ENCODE results near the gene PSMB10. TPM values are rescaled to one million over a fixed set of nuclear protein-coding genes. Genes with fewer than 3 reads are reported as not detected.

The PSMB10 gene
- total RNA-seq, 1 donor from 2014 or later = 55.8 TPM

GRCh38 chr16:67936880-67937605, 393 bp upstream of the PSMB10 start:
- intact Hi-C loops (cut with micrococcal nuclease) = no loop called here
- H3K4me1 ChIP-seq = peaks cover 64% of the 10 kb centered on the region
- peak overlapping the region; percentile 91 for H3K4me3 ChIP-seq
- peaks cover 33% of the 10 kb centered on the region for H3K36me3 ChIP-seq
- no peak for TF ChIP-seq CTCF (IDR thresholded peaks at IDR 0.05; ENCODE audit: borderline replicate concordance)
- peak overlapping the region; percentile 94 for H3K27ac ChIP-seq (replicated peaks)
- H3K9me3 ChIP-seq (replicated peaks) = no peaks in the 10 kb centered on the region
- no peaks in the 10 kb centered on the region for H3K27me3 ChIP-seq (ENCODE audit: low read depth)
- DNase-seq = no peak

DNA sequence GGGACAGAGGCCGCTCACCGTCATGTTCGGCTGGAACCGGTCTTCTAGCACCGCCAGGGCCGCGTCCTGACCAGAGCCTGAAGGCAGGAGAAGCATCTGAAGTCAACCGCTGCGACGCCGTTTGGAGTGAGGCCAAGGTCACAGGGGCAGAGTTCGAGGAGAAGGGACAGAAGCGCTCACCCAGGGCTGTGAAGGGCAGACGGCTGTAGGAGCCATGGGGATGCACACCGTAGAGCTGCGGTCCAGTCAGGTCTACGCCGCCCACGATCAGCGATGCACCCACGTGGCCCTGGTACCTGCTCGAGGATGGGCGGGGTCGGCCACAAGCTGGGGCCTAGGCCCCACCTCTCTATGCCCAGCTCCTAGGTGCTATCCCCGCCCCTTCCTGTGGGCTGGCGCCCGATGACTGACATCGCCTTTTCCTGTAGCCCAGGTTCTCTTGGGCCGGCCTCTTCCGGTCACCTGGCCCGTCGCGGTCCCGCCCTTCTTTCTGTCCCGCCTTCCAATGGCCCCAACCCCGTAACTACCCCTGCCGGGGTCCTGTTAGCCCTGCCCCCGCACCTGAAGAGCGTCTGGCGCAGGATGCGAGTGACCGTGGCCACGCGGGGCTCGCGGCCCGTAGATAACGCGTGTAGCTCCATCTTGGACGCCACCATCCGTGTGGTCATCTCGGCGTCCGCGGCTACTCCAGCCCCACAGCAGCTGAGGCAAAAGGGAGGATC, 1.1 kb downstream of the PSMB10 start:
- no peaks in the 10 kb centered on the region for H3K27me3 ChIP-seq (ENCODE audit: low read depth)
- peak; percentile 94 for DNase-seq
- H3K9me3 ChIP-seq (replicated peaks) = no peaks in the 10 kb centered on the region
- peaks cover 53% of the 10 kb centered on the region for H3K4me1 ChIP-seq
- H3K36me3 ChIP-seq = peaks cover 20% of the 10 kb centered on the region
- H3K27ac ChIP-seq (replicated peaks) = peak overlapping the region; percentile 94
- intact Hi-C loops (cut with micrococcal nuclease) = no loop called here
- TF ChIP-seq CTCF (IDR thresholded peaks at IDR 0.05; ENCODE audit: borderline replicate concordance) = no peak
- H3K4me3 ChIP-seq = peak overlapping the region; percentile 91

DNA sequence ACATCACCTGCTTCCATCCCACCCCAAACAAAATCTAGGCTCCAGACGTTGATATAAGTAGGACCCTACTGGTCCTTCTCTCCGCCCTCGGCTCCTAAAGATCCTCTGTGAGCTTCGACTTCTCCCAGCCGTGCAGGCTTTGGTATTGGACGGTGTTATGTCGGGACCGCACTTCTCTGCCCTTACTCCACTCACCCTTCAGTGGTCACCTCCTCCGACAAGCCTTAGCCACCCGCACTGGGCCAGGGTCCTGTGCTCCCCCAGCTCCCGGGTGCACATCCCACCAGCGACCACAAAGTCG, 1.6 kb downstream of the PSMB10 start:
- intact Hi-C loops (cut with micrococcal nuclease) = no loop called here
- peaks cover 21% of the 10 kb centered on the region for H3K36me3 ChIP-seq

GRCh38 chr16:67934306-67935100, 2.1 kb downstream of the PSMB10 start:
- peak overlapping the region; percentile 91 for H3K4me3 ChIP-seq
- H3K9me3 ChIP-seq (replicated peaks) = no peaks in the 10 kb centered on the region
- intact Hi-C loops (cut with micrococcal nuclease) = no loop called here
- no peak for DNase-seq
- H3K36me3 ChIP-seq = peaks cover 20% of the 10 kb centered on the region
- H3K27me3 ChIP-seq (ENCODE audit: low read depth) = no peaks in the 10 kb centered on the region
- H3K4me1 ChIP-seq = peaks cover 44% of the 10 kb centered on the region
- no peak for TF ChIP-seq CTCF (IDR thresholded peaks at IDR 0.05; ENCODE audit: borderline replicate concordance)
- H3K27ac ChIP-seq (replicated peaks) = peak overlapping the region; percentile 94

More for the DNA sequence above, 1.6 kb downstream of the PSMB10 start:
- Histone ChIP-seq H3K27me3 (ENCODE audit: low read depth) (no peaks in the 10 kb centered on the region), H3K4me3 (peak overlapping the region; percentile 91), H3K9me3 (replicated peaks) (no peaks in the 10 kb centered on the region), H3K27ac (replicated peaks) (peak overlapping the region; percentile 94), H3K4me1 (peaks cover 49% of the 10 kb centered on the region)
- TF ChIP-seq CTCF (IDR thresholded peaks at IDR 0.05; ENCODE audit: borderline replicate concordance) = no peak
- DNase-seq = no peak

- H3K36me3 ChIP-seq = peaks cover 21% of the 10 kb centered on the region
- H3K9me3 ChIP-seq (replicated peaks) = no peaks in the 10 kb centered on the region
- no peaks in the 10 kb centered on the region for H3K27me3 ChIP-seq (ENCODE audit: low read depth)
- H3K4me1 ChIP-seq = peaks cover 40% of the 10 kb centered on the region
- intact Hi-C loops (cut with micrococcal nuclease) = no loop called here
- no peak for DNase-seq
- H3K27ac ChIP-seq (replicated peaks) = no peak overlapping the region
- TF ChIP-seq CTCF (IDR thresholded peaks at IDR 0.05; ENCODE audit: borderline replicate concordance) = no peak
- H3K4me3 ChIP-seq = no peak overlapping the region
These were observed 2.8 kb downstream of the PSMB10 start for GRCh38 chr16:67933805-67934204.

All from left ventricle myocardium inferior (tissue), 1 donor.